ENCODE data around the gene PNPLA3. TPM values are rescaled to one million over a fixed set of nuclear protein-coding genes. Genes with fewer than 3 reads are reported as not detected.
A peak's percentile ranks its signal among the peaks of the same experiment; 100 is the strongest.

The PNPLA3 gene
- total and polyA plus RNA-seq, 12 donors, result 0.08 to 0.95 (median 0.27) TPM; not detected in 5

DNA sequence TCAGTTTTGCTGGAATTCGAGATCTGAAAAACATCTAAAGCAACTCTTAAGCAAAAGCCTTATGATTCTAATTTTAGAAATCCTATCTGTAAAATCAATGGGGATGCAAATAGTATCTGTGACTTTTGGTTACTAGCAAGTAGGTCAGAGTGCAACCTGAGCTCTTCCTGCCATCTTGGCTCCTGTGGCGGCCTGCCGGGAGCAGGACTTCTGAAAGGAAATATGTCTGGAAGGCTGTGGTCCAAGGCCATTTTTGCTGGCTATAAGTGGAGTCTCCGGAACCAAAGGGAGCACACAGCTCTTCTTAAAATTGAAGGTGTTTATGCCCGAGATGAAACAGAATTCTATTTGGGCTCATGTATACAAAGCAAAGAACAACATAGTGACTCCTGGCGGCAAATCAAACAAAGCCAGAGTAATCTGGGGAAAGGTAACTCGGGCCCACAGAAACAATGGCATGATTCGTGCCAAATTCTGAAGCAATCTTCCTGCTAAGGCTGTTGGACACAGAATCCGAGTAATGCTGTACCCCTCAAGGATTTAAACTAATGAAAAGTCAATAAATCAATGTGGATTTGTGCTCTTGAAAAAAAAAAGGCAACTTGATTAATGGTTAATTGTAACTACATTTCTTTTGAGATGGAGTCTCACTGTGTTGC lies 33.3 kb downstream of the PNPLA3 start:
- peak in 1 of 2 donors; percentile 20 for DNase-seq
- no peak for ATAC-seq
- Histone ChIP-seq H3K27ac (peak overlapping the region in 8 of 10 donors; percentile 2 to 95 (median 90)), H3K4me1 (peaks cover 11 to 38% (median 35%) of the 10 kb centered on the region in 9 donors), H3K27me3 (peaks cover 0 to 7% (median 0%) of the 10 kb centered on the region in 7 donors), H3K9me3 (no peaks in the 10 kb centered on the region), H3K36me3 (peaks cover 0 to 13% (median 0%) of the 10 kb centered on the region in 9 donors), H3K4me3 (peak overlapping the region in 7 of 10 donors; percentile 76 to 97 (median 92))
- WGBS, 2 donors, result 61 to 67% methylated on average over 9 of the region's 9 CpGs
- intact Hi-C loops (cut with DNase I), result loop anchor here in 1 of 10 donors (10.0 kb wide), 1 partner anchor 142 kb away; the partner anchor contains the start of gene EFCAB6
- TF ChIP-seq, protein P1, sequence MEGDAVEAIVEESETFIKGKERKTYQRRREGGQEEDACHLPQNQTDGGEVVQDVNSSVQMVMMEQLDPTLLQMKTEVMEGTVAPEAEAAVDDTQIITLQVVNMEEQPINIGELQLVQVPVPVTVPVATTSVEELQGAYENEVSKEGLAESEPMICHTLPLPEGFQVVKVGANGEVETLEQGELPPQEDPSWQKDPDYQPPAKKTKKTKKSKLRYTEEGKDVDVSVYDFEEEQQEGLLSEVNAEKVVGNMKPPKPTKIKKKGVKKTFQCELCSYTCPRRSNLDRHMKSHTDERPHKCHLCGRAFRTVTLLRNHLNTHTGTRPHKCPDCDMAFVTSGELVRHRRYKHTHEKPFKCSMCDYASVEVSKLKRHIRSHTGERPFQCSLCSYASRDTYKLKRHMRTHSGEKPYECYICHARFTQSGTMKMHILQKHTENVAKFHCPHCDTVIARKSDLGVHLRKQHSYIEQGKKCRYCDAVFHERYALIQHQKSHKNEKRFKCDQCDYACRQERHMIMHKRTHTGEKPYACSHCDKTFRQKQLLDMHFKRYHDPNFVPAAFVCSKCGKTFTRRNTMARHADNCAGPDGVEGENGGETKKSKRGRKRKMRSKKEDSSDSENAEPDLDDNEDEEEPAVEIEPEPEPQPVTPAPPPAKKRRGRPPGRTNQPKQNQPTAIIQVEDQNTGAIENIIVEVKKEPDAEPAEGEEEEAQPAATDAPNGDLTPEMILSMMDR (IDR thresholded peaks at IDR 0.05), result peak in 1 of 9 donors; percentile 27

DNA sequence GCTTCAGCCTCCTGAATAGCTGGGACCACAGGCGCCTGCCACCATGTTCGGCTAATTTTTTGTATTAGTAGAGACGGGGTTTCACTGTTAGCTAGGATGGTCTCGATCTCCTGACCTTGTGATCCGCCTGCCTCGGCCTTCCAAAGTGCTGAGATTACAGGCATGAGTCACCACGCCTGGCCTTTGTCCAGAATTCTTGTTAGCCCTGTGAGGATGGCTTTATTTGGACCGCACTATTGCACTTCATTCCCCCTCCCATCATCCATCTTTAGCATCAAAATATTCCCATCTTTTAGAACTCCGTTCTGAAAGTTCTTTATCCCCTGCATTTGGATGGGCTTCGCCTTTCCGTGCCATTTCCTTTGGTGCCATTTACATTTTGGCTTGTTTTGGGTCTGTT lies 34.3 kb downstream of the PNPLA3 start:
- H3K9me3 ChIP-seq, result no peaks in the 10 kb centered on the region
- intact Hi-C loops (cut with DNase I), result loop anchor here in 1 of 10 donors (10.0 kb wide), 1 partner anchor 143 kb away; the partner anchor contains the start of gene EFCAB6
- H3K27me3 ChIP-seq, result no peaks in the 10 kb centered on the region
- WGBS, 2 donors, result 73 to 79% methylated on average over 11 of the region's 11 CpGs
- H3K27ac ChIP-seq, result peak overlapping the region in 3 of 10 donors; percentile 52 to 95 (median 93)
- ATAC-seq (no peak), DNase-seq (peak in 1 of 2 donors; percentile 16)
- no peak overlapping the region for H3K4me3 ChIP-seq
- H3K4me1 ChIP-seq, result peaks cover 11 to 38% (median 35%) of the 10 kb centered on the region in 9 donors
- TF ChIP-seq, protein P1 (IDR thresholded peaks at IDR 0.05), result no peak
- H3K36me3 ChIP-seq, result peaks cover 0 to 13% (median 0%) of the 10 kb centered on the region in 9 donors

- ATAC-seq (no peak), DNase-seq (no peak)
- TF ChIP-seq, protein P1 (IDR thresholded peaks at IDR 0.05), result no peak
- WGBS, 2 donors, result 97% methylated on average over 10 of the region's 10 CpGs
- intact Hi-C loops (cut with DNase I), result no loop called here
- Histone ChIP-seq H3K27me3 (no peaks in the 10 kb centered on the region), H3K36me3 (peaks cover 0 to 78% (median 55%) of the 10 kb centered on the region in 9 donors), H3K27ac (no peak overlapping the region), H3K4me1 (peaks cover 0 to 5% (median 0%) of the 10 kb centered on the region in 9 donors), H3K4me3 (no peak overlapping the region), H3K9me3 (no peaks in the 10 kb centered on the region)
These were observed 40.8 kb downstream of the PNPLA3 start for GRCh38 chr22:43964314-43964857.

GRCh38 chr22:43967069-43967468 lies 43.5 kb downstream of the PNPLA3 start:
- H3K4me3 ChIP-seq, result no peak overlapping the region
- H3K27me3 ChIP-seq, result no peaks in the 10 kb centered on the region
- DNase-seq (no peak), ATAC-seq (no peak)
- peaks cover 0 to 5% (median 0%) of the 10 kb centered on the region in 9 donors for H3K4me1 ChIP-seq
- no peaks in the 10 kb centered on the region for H3K9me3 ChIP-seq
- TF ChIP-seq, protein P1 (IDR thresholded peaks at IDR 0.05), result no peak
- 94 to 95% methylated on average over 7 of the region's 7 CpGs for WGBS, 2 donors
- intact Hi-C loops (cut with DNase I), result no loop called here
- H3K27ac ChIP-seq, result no peak overlapping the region
- H3K36me3 ChIP-seq, result peaks cover 0 to 96% (median 68%) of the 10 kb centered on the region in 9 donors

All from heart right ventricle (tissue), 16 donors.